Fibroblast of lung (primary cell): ENCODE data around the gene SLC34A3.

Experiments
- CTCF ChIP-seq, 2 donors: IDR thresholded peaks in 1 of 2; conservative IDR thresholded peaks in 1 of 2; 1 replicate in 1 of 2; 2 replicates in 1 of 2; pipeline ENCODE4 v1.5.1; 2011 to 2012; ENCODE audit warnings: low read length in 2 of 2, control low read depth in 1 of 2, inconsistent platforms in 1 of 2, low read depth in 1 of 2, mild to moderate bottlenecking in 1 of 2
- EZH2 ChIP-seq: IDR thresholded peaks from 2 replicates; pipeline ENCODE4 v1.5.1; 2012; ENCODE audit warnings: low read length, control low read depth, mild to moderate bottlenecking; ENCODE audit errors: missing control alignments

GRCh38 chr9:137221506-137222111 is 9.1 kb upstream of the SLC34A3 start:
- no peak for TF ChIP-seq CTCF (conservative IDR thresholded peaks at IDR 0.05 in 1 of 2, IDR thresholded peaks at IDR 0.05 in 1 of 2; ENCODE audit: low read depth in 1 of 2, low read length in 2 of 2)
- TF ChIP-seq EZH2, result no peak
